Measurements from ENCODE around the gene ZNF346.

ZNF346 gene

GRCh38 chr5:177094224-177095087 is 72.0 kb downstream of the ZNF346 start:
- Histone ChIP-seq H3K36me3 (ENCODE audit: insufficient read depth, low read length) (no peaks in the 10 kb centered on the region), H3K27me3 (ENCODE audit: insufficient read depth, low read length) (peaks cover 24% of the 10 kb centered on the region), H2AFZ (ENCODE audit: low read depth, low read length) (no peak overlapping the region), H3K9me3 (ENCODE audit: low read length) (no peaks in the 10 kb centered on the region), H3K4me1 (ENCODE audit: insufficient read depth, low read length) (peaks cover 6% of the 10 kb centered on the region), H3K4me3 (ENCODE audit: low read length) (no peak overlapping the region)

GRCh38 chr5:177095088-177095669 is 72.7 kb downstream of the ZNF346 start:
- H3K4me1 ChIP-seq (ENCODE audit: insufficient read depth, low read length), result peaks cover 6% of the 10 kb centered on the region
- H3K27me3 ChIP-seq (ENCODE audit: insufficient read depth, low read length), result peaks cover 17% of the 10 kb centered on the region
- H3K9me3 ChIP-seq (ENCODE audit: low read length), result no peaks in the 10 kb centered on the region

GRCh38 chr5:177096162-177097015 is 73.9 kb downstream of the ZNF346 start:
- H3K36me3 ChIP-seq (ENCODE audit: insufficient read depth, low read length), result no peaks in the 10 kb centered on the region
- no peak overlapping the region for H2AFZ ChIP-seq (ENCODE audit: low read depth, low read length)
- H3K9me3 ChIP-seq (ENCODE audit: low read length), result no peaks in the 10 kb centered on the region
- peaks cover 12% of the 10 kb centered on the region for H3K27me3 ChIP-seq (ENCODE audit: insufficient read depth, low read length)
- H3K4me3 ChIP-seq (ENCODE audit: low read length), result no peak overlapping the region
- H3K4me1 ChIP-seq (ENCODE audit: insufficient read depth, low read length), result peaks cover 6% of the 10 kb centered on the region

More at GRCh38 chr5:177095088-177095669, 72.7 kb downstream of the ZNF346 start:
- Histone ChIP-seq H3K4me3 (ENCODE audit: low read length) (no peak overlapping the region), H2AFZ (ENCODE audit: low read depth, low read length) (no peak overlapping the region), H3K36me3 (ENCODE audit: insufficient read depth, low read length) (no peaks in the 10 kb centered on the region)

GRCh38 chr5:177097016-177097985 is 74.8 kb downstream of the ZNF346 start:
- Histone ChIP-seq H3K4me3 (ENCODE audit: low read length) (no peak overlapping the region), H3K9me3 (ENCODE audit: low read length) (no peaks in the 10 kb centered on the region), H3K27me3 (ENCODE audit: insufficient read depth, low read length) (peaks cover 6% of the 10 kb centered on the region), H3K4me1 (ENCODE audit: insufficient read depth, low read length) (peaks cover 6% of the 10 kb centered on the region), H2AFZ (ENCODE audit: low read depth, low read length) (no peak overlapping the region), H3K36me3 (ENCODE audit: insufficient read depth, low read length) (no peaks in the 10 kb centered on the region)

- no peaks in the 10 kb centered on the region for H3K9me3 ChIP-seq (ENCODE audit: low read length)
- peaks cover 6% of the 10 kb centered on the region for H3K27me3 ChIP-seq (ENCODE audit: insufficient read depth, low read length)
- no peak overlapping the region for H2AFZ ChIP-seq (ENCODE audit: low read depth, low read length)
- no peaks in the 10 kb centered on the region for H3K36me3 ChIP-seq (ENCODE audit: insufficient read depth, low read length)
- no peak overlapping the region for H3K4me3 ChIP-seq (ENCODE audit: low read length)
- H3K4me1 ChIP-seq (ENCODE audit: insufficient read depth, low read length), result peaks cover 6% of the 10 kb centered on the region
These were observed 75.6 kb downstream of the ZNF346 start for GRCh38 chr5:177098120-177098469.

- no peaks in the 10 kb centered on the region for H3K36me3 ChIP-seq (ENCODE audit: insufficient read depth, low read length)
- no peak overlapping the region for H2AFZ ChIP-seq (ENCODE audit: low read depth, low read length)
- no peak overlapping the region for H3K4me3 ChIP-seq (ENCODE audit: low read length)
- H3K4me1 ChIP-seq (ENCODE audit: insufficient read depth, low read length), result peaks cover 6% of the 10 kb centered on the region
- H3K27me3 ChIP-seq (ENCODE audit: insufficient read depth, low read length), result peaks cover 6% of the 10 kb centered on the region
- no peaks in the 10 kb centered on the region for H3K9me3 ChIP-seq (ENCODE audit: low read length)
These were observed 76.1 kb downstream of the ZNF346 start for GRCh38 chr5:177098470-177099141.

GRCh38 chr5:177099422-177100093 is 77.1 kb downstream of the ZNF346 start:
- H3K27me3 ChIP-seq (ENCODE audit: insufficient read depth, low read length), result peaks cover 8% of the 10 kb centered on the region
- H3K9me3 ChIP-seq (ENCODE audit: low read length), result no peaks in the 10 kb centered on the region
- no peaks in the 10 kb centered on the region for H3K36me3 ChIP-seq (ENCODE audit: insufficient read depth, low read length)
- no peak overlapping the region for H3K4me3 ChIP-seq (ENCODE audit: low read length)
- peaks cover 2% of the 10 kb centered on the region for H3K4me1 ChIP-seq (ENCODE audit: insufficient read depth, low read length)
- no peak overlapping the region for H2AFZ ChIP-seq (ENCODE audit: low read depth, low read length)

GRCh38 chr5:177100714-177101121 is 78.2 kb downstream of the ZNF346 start:
- no peaks in the 10 kb centered on the region for H3K4me1 ChIP-seq (ENCODE audit: insufficient read depth, low read length)
- peaks cover 8% of the 10 kb centered on the region for H3K27me3 ChIP-seq (ENCODE audit: insufficient read depth, low read length)
- H2AFZ ChIP-seq (ENCODE audit: low read depth, low read length), result no peak overlapping the region
- no peak overlapping the region for H3K4me3 ChIP-seq (ENCODE audit: low read length)
- H3K36me3 ChIP-seq (ENCODE audit: insufficient read depth, low read length), result no peaks in the 10 kb centered on the region
- no peaks in the 10 kb centered on the region for H3K9me3 ChIP-seq (ENCODE audit: low read length)

- Histone ChIP-seq H3K9me3 (ENCODE audit: low read length) (no peaks in the 10 kb centered on the region), H2AFZ (ENCODE audit: low read depth, low read length) (no peak overlapping the region), H3K4me1 (ENCODE audit: insufficient read depth, low read length) (no peaks in the 10 kb centered on the region), H3K4me3 (ENCODE audit: low read length) (no peak overlapping the region), H3K36me3 (ENCODE audit: insufficient read depth, low read length) (no peaks in the 10 kb centered on the region), H3K27me3 (ENCODE audit: insufficient read depth, low read length) (peaks cover 8% of the 10 kb centered on the region)
These were observed 81.2 kb downstream of the ZNF346 start for GRCh38 chr5:177103523-177104253.

- peaks cover 2% of the 10 kb centered on the region for H3K27me3 ChIP-seq (ENCODE audit: insufficient read depth, low read length)
- H3K4me3 ChIP-seq (ENCODE audit: low read length), result no peak overlapping the region
- no peaks in the 10 kb centered on the region for H3K9me3 ChIP-seq (ENCODE audit: low read length)
- H2AFZ ChIP-seq (ENCODE audit: low read depth, low read length), result no peak overlapping the region
- no peaks in the 10 kb centered on the region for H3K4me1 ChIP-seq (ENCODE audit: insufficient read depth, low read length)
- H3K36me3 ChIP-seq (ENCODE audit: insufficient read depth, low read length), result no peaks in the 10 kb centered on the region
These were observed 83.4 kb downstream of the ZNF346 start for GRCh38 chr5:177105691-177106476.

All from neuron (in vitro differentiated cells).